Measurements from ENCODE around the gene LCE1C.

LCE1C gene, protein sequence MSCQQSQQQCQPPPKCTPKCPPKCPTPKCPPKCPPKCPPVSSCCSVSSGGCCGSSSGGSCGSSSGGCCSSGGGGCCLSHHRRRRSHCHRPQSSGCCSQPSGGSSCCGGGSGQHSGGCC

DNA sequence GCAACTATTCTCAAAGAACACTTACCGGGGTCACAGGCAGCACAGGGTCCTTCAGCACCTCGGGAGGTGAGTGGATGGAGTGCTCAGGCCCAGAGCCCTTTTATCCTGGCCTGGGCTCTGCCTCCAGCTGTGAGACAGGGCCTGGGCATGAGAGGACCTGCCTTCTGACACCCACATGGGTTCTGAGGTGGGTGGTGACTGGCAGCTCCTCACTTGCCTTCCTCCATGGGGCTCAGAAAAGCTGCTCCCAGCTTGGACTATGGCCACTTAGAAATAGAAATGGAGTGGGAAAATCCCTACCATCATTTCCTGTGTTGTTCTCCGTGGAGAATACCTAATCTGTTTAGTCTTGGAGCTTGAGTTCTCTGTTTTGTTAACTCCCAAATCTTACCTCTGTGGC, at the start of gene LCE1C:
LCE1C (minus strand) TSS at position 76 of the 400 bp plus-strand sequence. CDS start 1,173 bp downstream, outside the sequence.
- DNase-seq (ENCODE audit: low read depth in 2 of 2) = no peak

DNA sequence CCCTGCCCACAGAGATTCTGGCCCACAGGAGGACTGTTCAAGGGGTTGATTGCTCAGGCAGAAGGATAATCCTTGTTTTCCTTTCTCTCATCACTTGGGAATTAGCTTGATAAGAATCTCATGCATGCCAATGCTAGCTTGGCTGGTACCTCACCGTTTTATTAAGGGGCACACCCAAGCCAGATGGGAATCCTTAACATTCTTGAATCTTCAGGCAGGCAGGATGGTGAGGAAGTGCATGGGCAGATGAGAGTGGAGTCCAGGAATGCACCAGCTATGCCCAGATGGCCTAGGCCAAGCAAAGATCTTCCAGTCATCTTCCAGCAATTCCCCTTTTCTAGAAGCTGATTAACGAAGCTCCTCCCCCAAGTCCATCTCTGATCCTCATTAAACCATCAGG, 49.2 kb upstream of the LCE1C start:
- DNase-seq (ENCODE audit: low read depth in 2 of 2) = no peak

DNA sequence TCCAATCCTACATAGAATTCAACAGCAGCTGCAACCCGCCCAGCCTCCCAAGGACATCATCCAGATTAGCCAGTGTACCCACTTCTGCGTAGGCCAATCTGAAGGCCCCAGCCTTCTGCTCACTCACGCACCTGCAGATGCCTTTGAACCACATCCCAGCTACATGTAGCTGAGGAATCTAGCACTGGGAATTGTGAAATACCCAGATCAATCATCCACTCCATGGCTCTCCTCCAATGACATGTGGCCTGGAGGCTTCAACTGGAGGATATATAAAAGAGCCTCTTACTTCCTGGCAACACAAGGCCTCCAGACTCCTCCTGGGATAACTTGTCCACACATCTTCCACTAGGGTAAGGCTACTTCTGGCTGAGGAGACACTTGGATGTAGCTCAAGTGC, 36.1 kb upstream of the LCE1C start, which contains the start of gene LCE6A:
LCE6A (plus strand) TSS at position 301 of the 400 bp plus-strand sequence. CDS start 665 bp downstream, outside the sequence.
- no peak for DNase-seq (ENCODE audit: low read depth in 2 of 2)

DNA sequence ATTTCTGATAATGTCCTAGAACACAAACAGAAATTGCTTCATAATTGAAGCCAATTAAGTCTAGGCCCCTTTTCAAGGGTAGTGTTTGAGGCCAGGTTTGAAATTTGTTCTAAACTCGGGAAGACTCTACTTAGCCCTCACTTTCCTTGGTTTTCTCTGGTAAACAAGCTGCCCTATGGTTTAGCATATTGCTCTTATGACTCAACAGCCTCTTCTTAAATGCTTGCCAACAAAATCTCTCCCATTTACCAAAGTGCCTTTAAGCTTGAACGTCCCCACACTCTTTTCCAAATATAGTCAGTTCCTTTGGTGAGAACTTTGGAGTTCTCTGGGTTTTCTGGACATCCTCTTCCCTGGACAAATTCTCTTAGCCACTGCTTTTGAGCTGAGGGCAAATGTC, 30.4 kb upstream of the LCE1C start:
- no peak for DNase-seq (ENCODE audit: low read depth in 2 of 2)

DNA sequence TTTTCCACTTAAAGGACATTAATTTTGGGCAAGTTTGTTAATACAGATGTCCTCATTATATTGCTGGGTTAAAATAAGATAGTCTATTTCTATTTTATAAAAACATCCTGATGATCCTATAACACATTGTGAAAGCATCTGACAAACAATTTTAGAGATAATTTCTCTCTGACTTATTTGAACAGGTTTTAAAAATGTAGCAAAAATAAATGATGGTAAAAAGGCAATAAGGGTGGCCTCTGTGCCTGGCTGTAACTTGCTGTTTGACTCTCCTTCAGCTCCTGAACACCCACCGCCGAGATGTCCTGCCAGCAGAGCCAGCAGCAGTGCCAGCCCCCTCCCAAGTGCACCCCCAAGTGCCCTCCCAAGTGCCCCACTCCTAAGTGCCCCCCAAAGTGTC, 20.7 kb upstream of the LCE1C start, which contains the start of gene LCE1A:
LCE1A (plus strand) TSS at position 301 of the 400 bp plus-strand sequence; CDS start at position 301, 0 bp downstream.
- no peak for DNase-seq (ENCODE audit: low read depth in 2 of 2)

DNA sequence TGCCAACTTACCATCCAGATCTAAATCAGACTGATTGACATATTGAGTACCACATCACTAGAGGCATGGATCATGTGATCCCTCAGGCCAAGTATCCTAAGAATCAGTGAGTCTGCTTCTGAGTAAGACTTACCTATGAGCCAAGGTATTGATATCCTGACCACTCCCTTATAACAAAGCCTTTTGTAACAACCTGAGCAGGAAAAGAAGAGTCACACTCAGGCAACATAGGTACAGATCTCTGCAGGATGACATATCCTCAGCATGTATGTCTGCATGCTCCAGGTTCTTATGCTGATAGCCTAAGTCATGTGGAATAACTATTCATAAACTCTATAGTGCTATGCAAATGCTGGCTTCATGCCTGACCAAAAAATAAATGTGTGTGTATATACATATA, 18.5 kb upstream of the LCE1C start:
- DNase-seq (ENCODE audit: low read depth in 2 of 2) = no peak

DNA sequence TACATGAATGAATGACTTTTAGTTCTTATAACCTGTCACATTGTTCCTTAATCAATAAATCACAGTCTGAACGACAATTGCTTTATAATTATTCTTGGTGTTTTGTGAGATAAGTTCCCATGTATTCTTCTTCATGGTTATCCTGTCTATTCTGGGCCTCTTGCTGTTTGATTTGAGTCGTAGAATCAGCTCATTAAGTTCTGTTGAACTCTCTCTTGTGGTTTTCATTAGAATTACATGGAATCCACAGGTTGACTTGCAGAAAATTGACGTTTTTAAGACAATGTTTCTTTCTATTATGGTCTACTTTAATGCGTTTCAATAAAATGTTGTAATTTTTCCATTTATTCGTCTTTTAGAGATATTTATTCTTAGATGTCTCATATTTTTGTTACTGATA, 16.8 kb upstream of the LCE1C start:
- DNase-seq (ENCODE audit: low read depth in 2 of 2) = no peak

DNA sequence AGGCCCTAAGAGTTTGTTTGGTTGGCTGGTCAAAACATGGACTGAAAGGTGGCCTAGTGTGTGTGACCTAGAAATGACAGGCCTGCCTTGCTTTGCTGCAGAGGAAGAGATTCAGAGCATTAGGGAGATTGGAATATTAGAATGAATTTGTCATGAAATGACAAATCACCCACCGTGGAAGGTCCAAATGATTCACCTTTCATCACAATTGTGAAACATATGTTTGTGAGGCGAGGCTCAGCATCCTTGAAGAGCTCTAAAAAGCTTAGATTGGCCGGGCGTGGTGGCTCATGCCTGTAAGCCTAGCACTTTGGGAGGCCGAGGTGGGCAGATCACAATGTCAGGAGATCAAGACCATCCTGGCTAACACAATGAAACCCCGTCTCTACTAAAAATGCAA, 10.9 kb upstream of the LCE1C start:
- no peak for DNase-seq (ENCODE audit: low read depth in 2 of 2)

DNA sequence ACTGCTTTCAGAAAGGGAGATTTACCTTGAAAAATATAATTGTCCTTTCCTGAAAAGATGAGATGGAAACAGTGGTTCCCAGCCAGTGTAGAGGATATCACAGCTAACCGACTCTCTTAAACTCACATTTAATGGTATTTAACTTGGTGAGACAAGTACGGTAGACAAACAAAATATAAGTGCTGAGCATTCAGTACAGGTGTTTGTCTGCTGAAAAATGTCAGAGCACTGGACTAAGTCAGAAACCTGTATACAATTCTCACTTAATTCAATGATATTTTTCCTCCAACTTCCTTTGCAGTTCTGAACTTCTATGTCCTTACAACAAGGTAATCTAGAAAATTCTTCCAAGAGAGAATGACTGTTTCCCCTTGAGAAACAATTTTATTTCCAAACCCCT, 5.2 kb upstream of the LCE1C start, which contains the start of gene LCE1B:
LCE1B (plus strand) TSS at position 301 of the 400 bp plus-strand sequence. CDS start 476 bp downstream, outside the sequence.
- no peak for DNase-seq (ENCODE audit: low read depth in 2 of 2)

DNA sequence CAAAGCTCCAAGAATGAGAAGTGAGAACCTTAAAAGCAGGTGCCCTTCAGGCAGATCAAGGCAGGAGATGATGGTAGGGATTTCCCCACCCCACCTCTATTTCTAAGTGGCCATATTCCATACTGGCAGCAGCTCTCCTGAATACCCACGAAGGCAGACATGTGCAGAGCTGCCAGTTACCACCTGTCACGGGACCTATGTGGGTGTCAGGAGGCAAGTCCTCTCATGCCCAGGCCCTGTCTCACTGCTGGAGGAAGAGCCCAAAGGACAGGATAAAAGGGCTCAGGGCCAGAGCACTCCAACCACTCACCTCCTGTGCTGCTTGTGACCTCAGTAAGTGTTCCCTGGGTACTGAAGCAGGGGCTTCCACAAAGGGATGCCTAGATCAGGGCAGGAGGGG, 4.6 kb upstream of the LCE1C start:
- DNase-seq (ENCODE audit: low read depth in 2 of 2) = no peak

DNA sequence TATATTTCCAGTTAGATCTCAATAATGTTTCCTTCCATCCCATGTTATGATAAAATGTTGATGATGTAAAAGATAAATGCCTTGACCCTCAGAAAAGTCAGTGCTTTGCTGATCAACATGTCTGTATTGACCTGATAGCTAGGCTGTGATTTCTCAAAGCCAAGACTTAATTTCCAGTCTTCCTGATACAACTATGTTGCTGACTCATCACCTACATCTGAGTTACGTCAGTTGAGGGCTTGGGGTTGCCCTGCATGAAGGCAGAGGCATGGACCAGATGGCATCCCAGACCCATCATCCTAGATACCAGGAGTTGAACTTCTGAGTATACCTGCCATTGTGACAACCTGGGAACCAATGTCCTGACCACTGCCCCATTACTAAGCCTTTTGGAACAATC, 5.1 kb downstream of the LCE1C start:
- no peak for DNase-seq (ENCODE audit: low read depth in 2 of 2)

DNA sequence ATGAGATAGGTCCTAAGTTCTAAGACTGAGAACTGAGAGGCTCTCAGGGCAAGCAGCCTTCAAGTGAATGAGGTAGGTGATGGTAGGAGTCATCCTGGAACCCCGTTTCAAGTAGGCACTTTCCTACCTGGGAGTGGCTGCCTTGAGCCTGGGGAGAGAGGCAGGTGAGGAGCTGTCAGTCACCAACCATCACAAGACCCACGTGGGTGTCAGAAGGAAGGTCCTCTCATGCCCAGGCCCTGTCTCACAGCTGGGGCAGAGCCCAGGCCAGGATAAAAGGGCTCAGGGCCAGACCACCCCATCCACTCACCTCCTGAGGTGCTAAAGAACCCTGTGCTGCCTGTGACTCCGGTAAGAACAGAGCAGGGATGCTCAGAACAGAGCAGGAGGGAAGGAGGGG, 10.0 kb downstream of the LCE1C start, which contains the start of gene LCE1D:
LCE1D (plus strand) TSS at position 301 of the 400 bp plus-strand sequence. CDS start 1,074 bp downstream, outside the sequence.
- DNase-seq (ENCODE audit: low read depth in 2 of 2) = no peak

DNA sequence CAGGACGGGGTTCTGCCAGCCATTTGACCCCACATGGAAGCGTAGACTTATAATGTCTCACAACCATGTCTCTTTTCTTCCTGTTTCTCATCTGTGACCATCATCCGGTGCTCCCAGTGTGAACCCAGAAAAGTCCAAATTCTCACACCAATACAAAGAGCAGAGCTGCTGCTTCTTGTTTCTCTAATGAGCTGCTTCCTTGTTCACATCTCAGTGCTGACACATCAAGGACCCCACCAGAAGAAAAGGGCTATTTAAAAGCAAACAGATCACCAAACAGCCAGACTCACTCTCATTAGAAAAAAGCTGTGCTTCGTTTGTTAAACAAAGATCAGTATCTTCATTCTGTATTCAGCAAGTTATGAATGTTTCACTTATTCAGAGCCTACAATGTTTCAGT, 10.8 kb downstream of the LCE1C start:
- DNase-seq (ENCODE audit: low read depth in 2 of 2) = no peak

DNA sequence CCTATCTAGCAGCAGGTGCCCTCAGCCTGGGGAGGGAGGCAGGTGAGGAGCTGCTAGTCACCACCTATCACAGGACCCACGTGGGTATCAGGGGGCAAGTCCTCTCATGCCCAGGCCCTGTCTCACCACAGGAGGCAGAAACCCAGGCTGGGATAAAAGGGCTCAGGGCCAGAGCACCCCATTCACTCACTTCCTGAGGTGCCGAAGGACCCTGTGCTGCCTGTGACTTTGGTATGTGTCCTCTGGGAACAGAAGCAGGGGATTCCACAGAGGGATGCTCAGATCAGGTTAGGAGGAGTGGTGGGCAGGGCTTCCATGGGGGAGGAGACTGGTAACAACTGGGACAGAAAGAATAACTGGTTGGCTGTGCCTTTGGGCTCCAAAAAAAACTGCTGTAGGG, 20.4 kb downstream of the LCE1C start, which contains the start of gene LCE1E:
LCE1E (plus strand) TSS at position 181 of the 400 bp plus-strand sequence. CDS start 1,043 bp downstream, outside the sequence.
- DNase-seq (ENCODE audit: low read depth in 2 of 2) = no peak

DNA sequence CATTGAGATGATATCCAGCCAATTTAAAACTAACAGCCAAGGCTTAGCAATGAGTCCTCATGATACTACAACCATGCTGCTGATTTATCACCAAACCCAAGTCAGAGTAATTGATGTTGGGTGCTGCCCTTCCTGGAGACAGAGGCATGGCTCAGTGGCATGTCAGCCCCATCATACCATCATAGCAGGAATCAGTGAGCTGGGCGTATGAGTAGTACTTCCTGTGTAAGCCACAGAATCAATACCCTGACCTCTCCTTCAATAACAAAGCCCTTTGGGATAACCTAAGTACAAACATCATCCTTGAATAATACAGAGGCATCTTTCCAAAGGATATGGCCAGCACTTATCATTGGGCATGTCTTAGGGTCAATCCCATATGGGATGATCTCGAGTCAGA, 23.4 kb downstream of the LCE1C start:
- no peak for DNase-seq (ENCODE audit: low read depth in 2 of 2)

DNA sequence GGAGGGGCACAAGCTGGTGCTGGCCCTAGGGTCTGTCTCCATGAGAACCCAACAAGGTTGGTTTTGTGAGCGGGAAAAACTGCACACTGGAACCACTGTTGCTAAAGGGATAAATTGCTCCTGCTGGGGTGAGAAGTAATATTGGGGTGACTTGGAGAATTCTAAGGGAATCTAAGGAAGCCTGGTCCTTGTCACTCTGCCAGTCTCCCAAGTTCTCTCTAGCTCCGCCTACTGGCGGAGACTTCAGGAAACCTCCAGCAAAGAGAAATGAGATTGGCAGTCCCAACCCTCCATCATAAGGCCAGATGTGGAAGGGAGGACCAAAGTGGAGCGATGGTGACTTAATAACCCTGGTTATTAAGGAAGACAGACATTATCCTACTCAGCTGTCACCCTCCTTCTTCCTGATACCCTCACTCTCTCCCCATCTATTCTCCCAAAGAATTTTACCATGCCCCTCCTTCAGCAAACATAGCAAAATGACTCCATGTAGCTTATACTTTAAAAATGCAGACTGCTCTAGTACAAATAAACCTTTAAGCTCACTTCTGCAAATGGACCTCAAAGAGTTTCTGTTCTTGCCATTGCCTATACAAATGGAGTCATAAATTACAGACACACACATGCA, 28.8 kb downstream of the LCE1C start:
- no peak for DNase-seq (ENCODE audit: low read depth in 2 of 2)

DNA sequence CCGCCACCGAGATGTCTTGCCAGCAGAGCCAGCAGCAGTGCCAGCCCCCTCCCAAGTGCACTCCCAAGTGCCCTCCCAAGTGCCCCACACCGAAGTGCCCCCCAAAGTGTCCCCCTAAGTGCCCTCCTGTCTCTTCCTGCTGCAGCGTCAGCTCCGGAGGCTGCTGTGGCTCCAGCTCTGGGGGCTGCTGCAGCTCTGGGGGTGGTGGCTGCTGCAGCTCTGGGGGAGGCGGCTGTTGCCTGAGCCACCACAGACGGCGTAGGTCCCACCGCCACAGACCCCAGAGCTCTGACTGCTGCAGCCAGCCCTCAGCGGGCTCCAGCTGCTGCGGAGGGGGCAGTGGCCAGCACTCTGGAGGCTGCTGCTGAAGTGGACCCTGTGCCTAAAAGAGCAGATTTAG, 30.1 kb downstream of the LCE1C start:
- no peak for DNase-seq (ENCODE audit: low read depth in 2 of 2)

DNA sequence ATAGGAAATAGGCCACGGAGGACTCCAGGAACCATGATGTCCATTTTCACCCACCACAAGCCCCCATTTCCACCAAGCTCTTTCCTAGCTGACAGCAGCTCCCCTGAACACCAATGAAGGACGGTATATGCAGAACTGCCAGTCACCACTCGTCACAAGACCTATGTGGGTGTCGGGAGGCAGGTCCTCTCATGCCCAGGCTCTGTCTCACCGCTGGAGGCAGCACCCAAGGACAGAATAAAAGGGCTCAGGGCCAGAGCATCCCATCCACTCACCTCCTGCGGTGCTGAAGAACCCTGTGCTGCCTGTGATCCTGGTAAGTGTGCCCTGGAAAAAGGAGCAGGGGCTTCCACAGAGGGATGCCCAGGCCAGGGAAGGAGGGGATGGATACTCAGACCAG, 31.6 kb downstream of the LCE1C start, which contains the start of gene LCE1F:
LCE1F (plus strand) TSS at position 266 of the 400 bp plus-strand sequence. CDS start 1,232 bp downstream, outside the sequence.
- no peak for DNase-seq (ENCODE audit: low read depth in 2 of 2)

DNA sequence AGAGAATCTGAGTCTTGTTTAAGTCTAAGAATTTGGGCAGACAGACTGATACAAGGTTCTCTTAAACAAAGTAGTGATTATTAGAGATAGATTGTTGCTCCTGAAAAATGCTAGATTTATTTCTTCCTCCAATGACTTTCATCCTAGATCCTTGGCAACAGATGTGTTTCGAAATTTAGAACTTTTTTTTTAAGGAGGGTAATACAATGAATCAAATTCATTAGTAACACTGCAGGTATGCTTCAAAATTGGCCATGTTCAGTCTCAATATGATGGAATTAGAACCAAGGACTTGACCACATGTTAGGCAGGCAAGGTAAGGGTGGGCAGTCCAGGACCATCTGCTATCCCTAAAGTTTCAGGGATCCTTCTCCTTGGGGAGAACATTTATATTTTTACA, 36.0 kb downstream of the LCE1C start:
- DNase-seq (ENCODE audit: low read depth in 2 of 2) = no peak

DNA sequence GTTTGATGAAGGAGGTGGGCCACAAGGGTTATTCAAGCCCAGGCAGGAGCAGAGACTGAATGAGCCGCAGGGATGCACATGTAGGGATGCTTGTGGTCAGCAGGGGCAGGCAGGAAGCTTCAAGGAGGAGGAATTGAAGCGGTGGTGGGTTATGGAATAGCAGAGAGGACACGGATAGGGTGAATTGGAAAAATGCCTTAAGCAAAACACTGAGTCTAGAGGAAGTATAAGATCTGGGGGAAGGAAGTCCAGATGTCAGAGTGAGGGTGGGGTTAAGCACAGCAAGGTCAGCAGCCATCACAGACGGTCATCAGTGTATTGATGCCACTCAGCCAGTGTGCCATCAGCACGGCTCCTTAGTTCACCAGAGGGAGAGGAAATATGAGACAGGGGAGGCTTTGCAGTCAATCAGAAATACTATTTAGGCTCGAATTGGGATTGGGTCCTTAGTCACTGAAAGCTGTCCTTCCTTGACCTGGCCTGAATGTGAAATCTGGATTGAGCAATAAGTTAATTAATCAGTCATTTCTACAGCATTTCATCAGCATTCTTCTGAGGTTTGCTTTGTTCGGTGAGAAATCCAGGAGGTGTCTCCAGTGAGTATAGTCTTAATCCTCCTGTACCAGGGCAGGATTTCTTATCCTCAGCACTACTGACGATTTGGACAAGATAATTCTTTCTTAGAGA, 37.5 kb downstream of the LCE1C start:
- no peak for DNase-seq (ENCODE audit: low read depth in 2 of 2)

DNA sequence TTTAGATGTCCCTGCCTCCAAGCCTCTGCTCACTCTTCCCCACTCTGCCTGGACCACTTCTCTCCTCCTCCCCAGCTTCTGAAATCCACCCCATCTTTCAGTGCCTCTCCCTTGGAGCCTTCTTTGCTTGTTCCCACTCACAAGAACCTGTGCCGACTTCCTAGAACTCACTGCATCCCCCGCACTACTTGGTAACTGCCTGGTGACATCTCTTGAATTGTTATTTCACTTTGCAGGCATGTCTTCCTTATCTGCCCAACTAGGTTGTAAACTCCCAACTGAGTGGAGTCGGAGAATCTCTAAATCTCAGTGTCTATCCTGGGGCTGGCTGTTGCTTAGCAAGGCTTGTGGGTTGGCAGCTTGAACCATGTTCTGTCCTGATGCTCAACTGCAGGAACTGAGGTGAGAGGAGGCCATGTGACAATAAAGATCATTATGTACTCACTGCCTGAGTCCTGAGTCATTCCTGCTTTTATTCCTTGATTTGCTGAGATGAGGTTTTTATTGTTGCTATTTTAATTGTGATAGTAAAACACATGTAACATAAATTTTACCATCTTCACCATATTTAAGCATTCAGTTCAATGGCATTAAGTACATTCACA, 44.7 kb downstream of the LCE1C start:
- DNase-seq (ENCODE audit: low read depth in 2 of 2) = no peak

DNA sequence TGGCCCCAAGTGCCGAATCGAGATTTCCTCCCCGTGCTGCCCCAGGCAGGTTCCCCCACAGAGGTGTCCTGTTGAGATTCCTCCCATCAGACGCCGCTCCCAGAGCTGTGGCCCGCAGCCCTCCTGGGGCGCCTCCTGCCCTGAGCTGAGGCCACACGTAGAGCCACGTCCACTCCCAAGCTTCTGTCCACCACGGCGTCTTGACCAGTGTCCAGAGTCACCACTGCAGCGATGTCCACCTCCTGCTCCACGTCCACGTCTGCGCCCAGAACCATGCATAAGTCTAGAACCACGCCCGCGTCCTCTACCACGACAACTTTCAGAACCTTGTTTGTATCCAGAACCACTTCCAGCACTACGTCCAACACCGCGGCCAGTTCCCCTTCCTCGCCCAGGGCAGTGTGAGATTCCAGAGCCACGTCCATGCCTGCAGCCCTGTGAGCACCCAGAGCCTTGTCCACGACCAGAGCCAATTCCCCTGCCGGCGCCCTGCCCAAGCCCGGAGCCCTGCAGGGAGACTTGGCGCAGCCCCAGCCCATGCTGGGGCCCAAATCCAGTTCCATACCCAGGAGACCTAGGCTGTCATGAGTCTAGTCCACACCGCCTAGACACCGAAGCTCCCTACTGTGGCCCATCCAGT, 45.8 kb downstream of the LCE1C start:
- no peak for DNase-seq (ENCODE audit: low read depth in 2 of 2)
